SKM-1 (cell line): ENCODE data around the gene IGF1R.

Source experiments
- DNase-seq: peaks from one replicate; lab custom pipeline; 2025; ENCODE audit not compliant: unreplicated experiment; lab: John Stamatoyannopoulos, UW

IGF1R gene

DNA sequence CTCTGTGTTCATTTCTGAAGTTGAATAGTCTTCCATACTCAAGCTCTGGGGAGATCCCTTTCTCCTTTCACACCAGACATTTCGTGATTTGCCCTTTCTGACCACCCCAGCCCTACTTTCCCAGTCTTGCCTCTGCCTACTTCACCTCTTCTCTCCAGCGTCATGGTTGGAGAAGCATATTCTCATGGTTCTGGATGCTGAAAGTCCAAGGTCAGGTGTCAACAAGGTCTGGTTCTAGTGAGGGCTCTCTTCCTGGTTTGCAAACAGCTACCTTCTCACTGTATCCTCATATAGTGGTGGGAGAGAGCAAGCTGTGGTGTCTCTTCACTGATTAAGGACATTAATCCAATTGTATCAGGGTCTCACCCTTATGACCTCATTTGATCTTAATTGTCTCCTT, 169.4 kb downstream of the IGF1R start:
- no peak for DNase-seq

DNA sequence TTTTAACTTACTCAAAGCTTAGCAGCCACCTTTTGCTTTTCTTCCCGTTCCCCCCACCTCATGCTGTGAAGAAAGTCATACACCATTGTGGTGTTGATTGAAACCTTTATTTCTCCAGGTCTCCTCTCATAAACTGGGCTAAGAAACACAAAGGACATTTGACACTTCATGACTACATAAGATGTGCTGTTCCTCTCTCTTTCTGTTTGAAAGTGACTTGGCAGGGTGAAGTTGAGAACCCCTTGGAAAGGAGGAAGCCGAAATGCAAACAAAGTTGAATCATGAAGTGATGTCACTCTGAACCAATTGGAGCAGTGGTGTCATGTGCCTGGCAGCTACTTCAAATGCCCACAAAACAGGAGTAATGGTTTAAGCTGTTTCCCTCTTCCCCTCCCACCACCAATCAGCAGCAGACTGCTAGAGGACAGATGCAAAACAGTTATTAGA, 174.7 kb downstream of the IGF1R start:
- DNase-seq, result no peak

DNA sequence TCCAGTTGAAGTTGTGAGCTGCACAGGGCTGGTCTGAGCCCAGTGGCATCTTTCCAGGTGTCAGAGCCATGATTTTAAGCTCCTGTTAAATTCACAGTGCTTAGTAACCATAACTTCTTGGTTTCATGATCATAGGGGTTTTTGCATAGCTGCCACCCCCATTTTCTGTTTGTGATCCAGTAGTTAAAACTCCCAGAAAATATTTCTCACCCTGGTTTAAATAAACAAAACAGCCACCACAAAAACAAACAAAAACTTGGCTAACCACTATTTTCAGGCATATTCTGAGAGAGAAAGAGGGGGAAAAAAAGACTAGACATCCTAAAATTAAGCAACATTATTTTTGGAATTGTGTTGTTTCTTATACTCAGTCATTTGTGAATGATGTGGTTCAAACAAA, 175.3 kb downstream of the IGF1R start:
- no peak for DNase-seq

DNA sequence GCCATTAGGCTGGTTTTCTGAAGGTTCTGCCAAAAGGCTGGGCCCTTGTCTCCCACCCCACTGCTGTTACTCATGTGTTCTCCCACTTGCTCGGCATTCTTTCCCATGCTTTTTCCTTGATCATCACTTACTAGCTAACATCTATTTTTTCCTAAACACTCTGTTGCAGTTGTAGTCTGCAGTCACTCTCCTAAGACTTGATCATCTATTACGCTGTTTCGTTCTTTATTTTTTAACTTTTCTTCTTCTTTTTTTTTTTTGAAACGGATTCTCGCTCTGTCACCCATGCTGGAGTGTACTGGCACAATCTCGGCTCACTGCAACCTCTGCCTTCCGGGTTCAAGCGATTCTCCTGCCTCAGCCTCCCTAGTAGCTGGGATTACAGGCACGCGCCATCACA, 176.3 kb downstream of the IGF1R start:
- DNase-seq, result no peak

DNA sequence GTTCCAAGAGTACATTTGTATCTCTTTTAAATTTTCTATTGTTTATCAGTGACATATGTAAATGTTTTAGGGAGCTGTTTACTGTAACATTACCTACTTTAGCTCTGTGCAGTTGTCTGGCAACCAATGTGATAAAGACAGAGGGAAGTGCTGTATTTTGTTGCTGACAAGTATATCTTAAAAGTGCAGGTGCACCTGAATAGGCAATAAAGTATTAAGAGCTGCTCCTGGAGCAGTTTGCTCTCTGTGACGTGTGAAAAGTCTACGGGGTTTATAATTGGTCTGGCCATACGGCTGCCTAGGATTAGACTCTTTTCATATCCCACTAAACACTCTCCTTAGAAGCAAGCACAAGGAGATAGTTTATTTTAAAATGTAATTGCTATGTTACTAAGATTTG, 178.3 kb downstream of the IGF1R start:
- DNase-seq, result no peak

DNA sequence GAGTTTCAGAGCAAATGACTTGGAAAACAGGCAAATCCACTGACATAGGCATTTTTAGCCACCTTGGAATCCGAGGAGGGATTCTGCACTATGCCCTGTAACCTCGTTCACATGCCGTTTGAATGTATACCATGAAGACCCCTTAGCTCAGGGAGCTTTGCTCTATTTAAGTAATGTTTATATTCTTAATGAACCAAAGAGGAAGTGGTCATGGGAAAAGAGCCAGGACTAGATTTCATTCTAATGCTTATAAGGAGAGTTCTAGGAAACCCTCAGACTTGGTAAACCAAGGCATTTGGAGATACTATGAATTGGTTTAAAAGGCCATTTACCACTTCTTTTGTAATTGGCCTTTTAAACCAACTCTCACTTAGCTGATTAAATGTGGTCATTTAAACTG, 178.9 kb downstream of the IGF1R start:
- DNase-seq, result no peak

DNA sequence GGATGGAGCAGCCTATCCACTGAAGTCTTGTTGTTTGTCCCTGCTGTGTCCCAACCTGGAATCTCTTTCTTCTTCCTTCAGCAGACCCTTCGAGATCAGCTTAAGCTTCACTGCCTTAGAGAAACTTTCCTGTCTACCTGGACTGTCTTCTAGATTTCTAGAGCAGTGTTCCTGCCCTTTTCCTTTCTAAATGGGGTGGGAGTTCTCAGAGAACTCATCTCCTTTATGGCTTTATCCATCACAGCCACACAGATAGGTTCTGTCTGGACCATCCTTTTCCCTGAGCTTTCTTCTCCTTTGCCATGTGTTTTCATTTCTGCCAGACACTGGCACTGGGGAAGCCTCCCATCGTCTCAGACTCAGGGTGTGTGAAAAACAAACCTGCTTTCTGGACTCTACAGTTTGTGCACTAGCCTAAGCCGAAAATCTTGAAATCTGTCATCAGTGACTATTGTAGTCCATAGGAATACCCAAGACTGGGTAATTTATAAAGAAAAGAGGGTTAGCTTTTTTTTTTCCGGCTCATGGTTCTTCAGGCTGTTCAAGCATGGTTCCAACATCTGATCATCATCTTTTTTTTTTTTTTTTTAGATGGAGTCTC, 181.8 kb downstream of the IGF1R start:
- no peak for DNase-seq

DNA sequence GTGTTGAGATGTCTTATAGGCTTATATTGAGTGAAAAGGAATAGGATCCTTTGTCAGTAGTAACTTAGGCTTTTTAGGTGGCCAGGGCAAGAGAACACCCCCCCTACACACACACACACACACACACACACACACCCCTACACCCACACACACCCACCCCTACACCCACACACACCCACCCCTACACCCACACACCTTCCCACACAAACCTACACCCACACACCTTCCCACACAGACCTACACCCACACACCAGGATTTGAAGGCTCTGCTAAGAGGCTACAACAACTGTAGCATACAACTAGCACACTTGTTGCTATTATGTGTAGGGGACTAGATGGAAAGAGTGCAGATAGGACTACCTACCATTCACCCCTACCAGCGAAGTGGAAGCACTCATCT, 186.6 kb downstream of the IGF1R start:
- no peak for DNase-seq

DNA sequence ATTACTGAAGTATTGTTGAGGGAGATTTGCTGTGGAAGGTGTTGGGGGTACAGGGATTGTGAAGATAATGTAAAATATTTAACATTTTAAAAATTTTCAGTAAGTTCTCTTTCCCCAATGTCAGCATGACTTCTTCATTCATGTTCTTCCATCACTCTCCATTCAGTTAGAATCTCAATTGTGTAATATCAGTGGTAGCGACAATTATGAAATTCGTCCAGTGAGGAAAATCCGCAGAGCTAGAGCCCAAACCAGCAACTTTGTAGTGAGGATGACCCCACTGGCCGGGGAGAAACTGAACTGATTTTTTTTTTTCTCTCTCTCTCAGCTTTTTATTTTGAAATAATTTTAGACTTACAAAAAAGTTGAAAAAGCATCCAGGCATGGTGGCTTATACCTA, 187.5 kb downstream of the IGF1R start:
- no peak for DNase-seq

DNA sequence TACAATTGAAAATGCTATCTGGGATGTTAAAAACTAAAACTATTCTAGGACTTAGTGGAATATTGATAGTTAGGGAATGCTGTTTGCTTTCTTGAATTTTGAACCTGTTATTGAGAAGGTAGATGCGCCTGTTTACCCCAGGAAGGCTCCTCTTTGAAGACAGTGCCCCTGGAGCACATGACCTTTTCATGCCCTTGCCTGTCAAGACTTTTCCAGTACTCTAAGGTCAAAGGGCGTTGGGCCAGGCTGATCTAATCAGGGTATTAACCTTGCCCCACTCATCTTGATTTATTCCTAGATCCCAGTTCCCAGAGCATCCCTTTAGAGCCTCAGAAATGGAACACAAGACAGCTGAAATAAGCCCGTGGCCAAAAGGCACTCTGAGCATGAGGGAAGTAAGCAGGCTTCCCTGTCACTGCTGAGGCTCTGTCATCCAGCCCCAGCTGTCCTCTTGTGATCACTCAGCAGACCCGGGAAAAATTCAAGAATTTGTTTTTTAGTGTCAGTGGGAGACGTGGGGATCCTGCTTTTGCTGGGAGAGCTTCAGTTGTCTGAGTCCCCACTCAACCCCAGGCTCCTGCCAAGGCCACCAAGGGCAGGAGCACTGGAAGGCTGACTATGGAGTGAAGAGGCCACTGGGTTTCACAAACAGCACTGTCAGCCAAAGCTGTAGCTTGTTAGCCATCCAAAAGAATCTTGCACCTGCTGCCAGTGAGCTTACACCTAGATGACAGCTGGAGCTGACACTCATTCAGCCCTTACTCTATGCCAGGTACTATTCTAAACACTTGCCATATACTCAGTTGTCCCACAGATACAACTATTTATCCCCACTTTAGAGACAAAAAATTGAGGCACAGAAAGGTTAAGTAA, 190.3 kb downstream of the IGF1R start:
- DNase-seq, result no peak

DNA sequence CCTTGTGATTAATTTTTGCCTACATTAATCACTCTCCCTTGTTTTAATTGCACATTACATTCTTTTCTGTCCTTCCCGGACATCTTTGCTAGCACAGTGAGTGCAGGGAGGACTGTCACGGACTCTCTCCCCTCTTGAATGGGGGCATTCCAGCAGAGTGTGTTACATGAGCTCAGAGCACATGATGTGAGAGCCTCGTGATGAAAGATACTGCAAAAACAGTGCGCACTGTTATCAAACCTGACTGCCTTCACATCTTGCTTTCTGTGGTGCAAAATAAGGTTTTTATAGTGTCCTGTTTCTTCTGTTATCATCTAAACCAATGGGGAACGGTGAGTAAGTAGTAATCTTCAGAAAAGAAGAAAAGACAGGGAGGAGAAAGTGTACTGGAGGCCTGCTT, 191.7 kb downstream of the IGF1R start:
- no peak for DNase-seq

DNA sequence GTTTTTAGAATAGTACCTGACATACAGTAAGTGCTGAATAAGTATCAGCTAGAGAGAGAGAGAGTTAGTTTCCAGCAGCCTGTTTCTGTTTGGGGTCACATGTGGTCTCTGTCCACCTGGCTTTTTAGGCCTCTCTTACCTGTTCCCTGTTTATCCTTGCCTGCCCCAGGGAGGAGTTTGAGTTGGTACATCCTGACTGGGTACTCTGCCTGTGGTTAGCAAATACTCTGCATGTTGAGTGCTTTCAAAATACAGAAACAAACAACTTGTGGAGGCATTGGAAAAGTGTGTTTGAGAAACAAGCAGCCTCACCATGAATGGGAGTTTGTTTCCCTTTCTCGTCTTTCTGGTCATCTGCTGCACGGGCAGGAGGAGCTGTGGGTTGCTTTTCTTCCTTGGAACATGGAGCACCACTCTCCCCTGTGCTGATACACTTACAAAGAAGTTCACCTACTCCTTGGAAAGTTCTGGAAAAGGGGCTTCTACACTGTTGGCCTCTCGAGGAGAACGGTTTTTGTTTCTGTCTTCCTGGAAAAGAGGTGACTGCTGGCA, 193.2 kb downstream of the IGF1R start:
- DNase-seq, result no peak

DNA sequence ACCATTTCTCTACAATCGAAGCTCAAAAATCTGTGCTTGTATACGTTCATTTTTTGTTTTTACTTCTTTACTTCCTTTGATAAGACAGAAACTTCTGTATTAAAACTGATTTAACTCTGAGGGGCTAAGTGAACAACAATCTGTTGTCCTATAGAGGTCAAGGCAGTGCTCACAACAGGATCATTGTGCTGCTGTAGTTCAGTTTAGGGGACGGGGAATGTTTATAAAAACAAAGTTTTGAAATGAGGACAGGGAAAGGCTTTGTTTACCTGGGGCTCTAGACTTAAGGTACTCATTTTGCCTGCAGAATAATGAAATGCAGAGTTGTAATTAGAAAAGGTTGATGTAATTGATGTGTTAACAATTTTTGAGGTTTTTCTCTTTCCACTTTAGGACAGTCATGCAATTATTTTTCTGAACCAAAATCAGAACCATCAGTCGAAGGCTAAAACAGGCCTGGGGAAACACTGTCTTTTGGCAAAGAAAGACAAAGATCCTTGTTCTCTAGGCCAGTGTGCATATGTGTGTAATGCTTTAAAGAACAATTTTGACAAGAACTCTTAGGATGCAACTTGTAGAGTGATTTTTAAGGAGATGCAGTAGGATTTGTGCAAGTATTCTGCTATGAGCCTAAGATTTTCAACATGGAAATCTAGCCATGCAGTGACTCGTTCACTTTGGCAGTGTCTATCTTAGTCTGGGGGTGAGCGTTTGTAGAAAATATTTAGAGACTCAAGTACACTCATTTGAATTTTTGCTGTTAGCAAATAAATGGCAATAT, 194.0 kb downstream of the IGF1R start:
- no peak for DNase-seq

DNA sequence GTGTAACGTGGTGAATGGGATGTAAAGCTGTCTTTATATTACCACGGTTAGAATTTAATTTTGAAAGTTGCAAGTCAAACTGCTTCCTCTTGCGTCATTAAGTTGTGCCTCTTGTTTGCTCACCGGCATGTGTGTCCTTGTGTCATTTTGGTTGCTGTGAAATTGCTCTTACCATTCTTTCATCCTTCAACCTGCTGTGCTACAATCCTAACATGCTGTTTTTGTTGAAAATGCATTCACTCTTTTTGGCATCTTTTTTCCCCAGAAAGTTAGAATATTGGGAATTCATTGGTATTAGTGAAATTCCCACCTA, 194.6 kb downstream of the IGF1R start:
- no peak for DNase-seq

DNA sequence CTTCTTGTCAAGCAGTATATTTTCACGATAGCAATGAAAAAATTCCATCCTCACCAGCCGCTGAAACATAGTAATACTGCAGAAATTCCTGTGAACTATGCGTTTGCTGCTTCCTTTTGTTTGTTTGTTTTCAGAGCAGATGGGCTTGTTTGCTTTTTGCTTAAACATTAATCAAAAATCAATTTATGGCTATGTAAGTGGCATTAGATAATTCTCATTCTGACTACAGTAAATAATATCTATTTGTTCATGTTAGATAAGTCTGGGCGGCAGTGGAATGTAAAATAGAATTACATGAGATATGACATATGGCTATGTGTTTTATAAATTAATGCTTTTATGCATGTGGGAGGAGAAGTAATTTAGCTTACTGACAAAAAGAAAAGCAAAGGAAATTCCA, 195.5 kb downstream of the IGF1R start:
- no peak for DNase-seq

DNA sequence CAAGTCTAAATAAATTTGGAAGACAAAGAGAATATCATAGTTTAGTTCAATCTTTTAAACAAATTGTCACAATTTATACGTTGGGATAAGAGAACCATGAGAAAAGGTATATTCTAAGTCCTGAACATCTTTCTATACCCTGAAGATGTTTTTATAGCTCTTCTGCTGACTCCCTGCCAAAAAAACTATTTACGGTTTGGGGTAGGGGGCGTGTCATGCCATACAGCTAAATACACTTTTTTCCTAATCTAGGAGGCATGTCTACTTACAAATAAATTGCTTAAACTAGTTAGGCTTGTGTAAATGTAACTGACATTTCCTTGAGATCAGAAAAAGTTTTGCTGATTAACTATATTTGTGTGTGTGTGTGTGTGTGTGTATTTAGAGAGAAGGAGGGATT, 195.9 kb downstream of the IGF1R start:
- DNase-seq, result no peak

DNA sequence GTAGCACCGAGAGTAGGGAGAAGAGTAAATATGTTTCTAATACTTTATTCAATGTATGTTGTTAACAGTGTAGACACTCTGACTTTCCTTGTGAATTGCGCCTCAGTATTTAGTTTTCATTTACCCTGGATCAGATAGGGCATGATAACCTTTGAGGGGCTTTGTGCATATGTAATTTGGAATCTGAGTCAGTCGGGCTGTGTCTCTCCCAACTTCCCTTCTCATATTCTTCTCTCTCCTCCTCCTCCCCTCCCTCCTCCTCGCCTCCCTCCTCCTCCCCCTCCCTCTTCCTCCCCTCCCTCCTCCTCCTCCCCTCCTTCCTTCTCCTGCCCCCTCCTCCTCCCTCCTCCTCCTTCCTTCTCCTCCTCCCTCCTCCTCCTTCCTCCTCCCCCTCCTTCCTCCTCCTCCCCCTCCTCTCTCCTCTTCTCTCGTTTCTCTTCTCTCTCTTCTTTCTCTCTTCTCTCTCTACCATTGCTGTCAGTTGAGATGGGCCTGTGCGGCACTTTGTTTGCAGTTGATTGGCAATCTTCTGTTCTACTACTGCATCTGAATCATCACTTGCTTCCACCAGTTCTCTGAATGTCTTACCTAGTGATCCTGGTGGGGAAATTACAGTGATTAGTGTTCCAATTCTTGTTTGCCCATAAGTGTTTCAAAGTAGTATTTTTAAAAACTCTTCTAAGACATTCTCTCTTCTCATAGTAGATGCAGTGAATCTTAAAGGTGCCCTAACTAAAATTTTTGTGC, 197.0 kb downstream of the IGF1R start:
- no peak for DNase-seq

DNA sequence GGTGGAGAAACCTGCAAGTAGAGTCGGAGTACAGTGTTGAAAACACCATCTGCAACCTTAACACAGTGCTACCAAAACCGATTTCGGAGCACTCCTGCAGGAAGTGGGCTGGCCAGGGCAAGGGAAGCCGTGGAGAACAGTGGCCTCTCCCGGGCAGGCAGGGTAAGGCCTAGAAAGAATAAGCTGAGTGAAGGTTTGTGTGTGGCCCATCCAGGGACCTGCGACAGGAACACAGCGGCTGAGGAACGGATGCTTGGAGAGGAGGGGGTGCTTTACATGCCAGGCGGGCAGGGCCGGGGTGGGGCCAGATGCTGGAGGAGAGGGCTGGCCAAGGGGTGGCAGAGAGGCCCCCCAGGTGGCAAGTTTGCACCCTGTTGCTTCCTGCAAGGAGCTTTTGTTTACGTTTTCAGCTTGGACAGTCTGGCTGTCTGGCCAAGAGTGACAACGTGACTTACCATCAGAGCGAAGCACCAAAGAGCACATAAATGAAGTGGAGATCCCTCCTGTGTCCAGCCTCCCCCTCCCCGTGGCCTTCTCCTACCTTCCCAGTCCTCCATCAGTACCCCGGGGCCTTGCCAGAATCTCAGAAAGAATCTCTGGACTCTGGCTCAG, 202.7 kb downstream of the IGF1R start:
- DNase-seq, result peak; percentile 21

DNA sequence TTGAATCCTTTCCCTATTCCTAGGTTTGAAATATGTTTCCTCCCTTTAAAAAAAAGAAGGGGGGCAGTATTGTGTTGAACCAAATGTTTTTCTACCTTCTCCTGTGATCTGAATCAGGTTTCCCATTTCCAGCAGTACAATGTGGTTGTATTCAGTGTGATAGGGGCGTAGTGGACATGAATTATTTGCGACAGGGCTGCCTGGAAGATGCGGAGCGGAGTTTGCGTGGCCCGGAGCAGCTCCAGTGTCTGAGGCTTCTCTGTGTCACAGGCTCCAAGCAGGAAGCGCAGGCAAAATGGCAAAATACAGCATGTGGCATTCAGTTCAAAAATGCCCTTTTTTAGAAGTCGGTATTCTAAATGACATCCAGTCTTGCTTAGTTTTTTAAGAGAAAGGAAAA, 204.8 kb downstream of the IGF1R start:
- peak; percentile 38 for DNase-seq

DNA sequence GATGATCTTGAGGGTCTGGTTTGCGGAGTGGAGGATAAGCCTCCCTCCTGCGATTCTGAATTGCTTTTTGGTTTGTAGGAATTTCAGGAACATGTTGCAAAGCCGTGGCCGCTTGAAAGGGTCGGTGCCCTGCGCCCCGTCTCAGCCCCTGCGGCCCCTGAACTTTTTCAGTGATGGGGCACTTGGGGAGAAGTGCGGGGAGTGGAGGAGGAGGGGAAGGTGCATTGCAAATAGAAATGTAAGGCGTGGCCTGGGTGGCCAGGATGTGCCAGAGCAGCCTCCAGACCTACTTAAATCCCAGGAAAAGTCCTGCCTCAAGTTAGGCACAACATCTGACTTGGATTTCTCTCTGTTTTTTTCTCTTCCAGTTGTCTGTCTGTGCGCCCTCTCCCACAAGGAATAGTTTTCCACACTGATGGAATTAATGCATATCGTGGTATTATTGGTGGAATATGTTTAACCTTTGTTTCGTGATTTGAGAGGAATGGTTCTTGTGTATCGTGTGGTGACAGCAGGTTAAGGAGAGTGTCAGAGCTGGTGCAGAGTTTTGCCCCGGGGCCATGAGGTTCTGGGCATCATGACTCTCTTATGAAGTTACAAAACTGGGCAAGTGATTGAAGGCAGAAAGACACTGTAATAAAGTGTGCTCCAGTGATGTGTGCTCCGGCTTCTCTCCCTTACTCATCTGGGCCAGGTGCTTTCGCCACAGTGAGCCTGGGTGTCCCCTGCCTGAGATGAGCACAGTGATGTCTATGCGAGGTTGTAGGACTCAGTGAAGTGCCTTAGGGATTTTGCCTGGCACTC, 205.5 kb downstream of the IGF1R start:
- DNase-seq, result no peak
